ENCODE measurements around the gene ADGRV1.

Gene ADGRV1

GRCh38 chr5:90547072-90547536, 11.5 kb upstream of the ADGRV1 start (continued):
- TF ChIP-seq OSR2 (tag by site-specific recombination; IDR thresholded peaks at IDR 0.05) (peak; percentile 97), ZNF221 (tag by site-specific recombination; IDR thresholded peaks at IDR 0.05; ENCODE audit: borderline replicate concordance) (no peak), ZNF48 (tag by site-specific recombination; IDR thresholded peaks at IDR 0.05) (no peak), PBX3 (CRISPR knock-in tag; IDR thresholded peaks at IDR 0.05) (no peak), ZNF362 (tag by site-specific recombination; IDR thresholded peaks at IDR 0.05) (no peak), ZNF112 (tag by site-specific recombination; IDR thresholded peaks at IDR 0.05) (no peak), ZNF677 (tag by site-specific recombination; IDR thresholded peaks at IDR 0.05) (no peak), TCF7L2 (IDR thresholded peaks at IDR 0.05; ENCODE audit: borderline replicate concordance, low read depth, low read length) (peak; percentile 19; the same call in 1 of the 2 replicates), ZNF433 (tag by site-specific recombination; IDR thresholded peaks at IDR 0.05; ENCODE audit: low read depth) (no peak), ZNF394 (tag by site-specific recombination; IDR thresholded peaks at IDR 0.05; ENCODE audit: borderline replicate concordance) (peak; percentile 21; the same call in 1 of the 2 replicates), ZNF560 (tag by site-specific recombination; IDR thresholded peaks at IDR 0.05; ENCODE audit: borderline replicate concordance) (no peak), ZNF449 (tag by site-specific recombination; IDR thresholded peaks at IDR 0.05) (peak; percentile 78; the same call in 1 of the 2 replicates), ZNF341 (tag by site-specific recombination; IDR thresholded peaks at IDR 0.05; ENCODE audit: low read depth) (no peak), CTCF (tag by site-specific recombination; IDR thresholded peaks at IDR 0.05) (no peak), ZNF335 (tag by site-specific recombination; conservative IDR thresholded peaks at IDR 0.05) (0 out of 2 replicates have a peak, but pooled peaks have one; percentile 53), ZNF211 (tag by site-specific recombination; IDR thresholded peaks at IDR 0.05; ENCODE audit: low read depth) (no peak), KLF7 (tag by site-specific recombination; IDR thresholded peaks at IDR 0.05; ENCODE audit: borderline replicate concordance) (peak; percentile 82; the same call in 1 of the 2 replicates), ZNF350 (tag by site-specific recombination; IDR thresholded peaks at IDR 0.05) (no peak), ZFP37 (tag by site-specific recombination; IDR thresholded peaks at IDR 0.05) (no peak), SALL2 (tag by site-specific recombination; IDR thresholded peaks at IDR 0.05; ENCODE audit: borderline replicate concordance) (no peak), PRDM10 (tag by site-specific recombination; IDR thresholded peaks at IDR 0.05) (peak; percentile 85), ZBTB6 (tag by site-specific recombination; IDR thresholded peaks at IDR 0.05) (no peak), ZNF174 (tag by site-specific recombination; IDR thresholded peaks at IDR 0.05) (no peak), ZNF624 (tag by site-specific recombination; IDR thresholded peaks at IDR 0.05) (no peak), ZBTB7A (tag by site-specific recombination; IDR thresholded peaks at IDR 0.05; ENCODE audit: low read depth) (no peak), ZBTB1 (tag by site-specific recombination; IDR thresholded peaks at IDR 0.05) (no peak), ZNF2 (tag by site-specific recombination; IDR thresholded peaks at IDR 0.05) (peak; percentile 63; the same call in 1 of the 2 replicates), ZNF26 (tag by site-specific recombination; IDR thresholded peaks at IDR 0.05) (no peak)
